ENCODE data around the gene TNIK. TPM values are rescaled to one million over a fixed set of nuclear protein-coding genes. Genes with fewer than 3 reads are reported as not detected.
"Not testable (repeated sequence)": the region's sequence is repeated elsewhere in the genome, so short reads cannot be mapped to it uniquely, and the experiment has no call there.

TNIK gene
- total and polyA plus RNA-seq, 3 donors from 2014 or later, result 39.3 to 99.6 (median 83.5) TPM

DNA sequence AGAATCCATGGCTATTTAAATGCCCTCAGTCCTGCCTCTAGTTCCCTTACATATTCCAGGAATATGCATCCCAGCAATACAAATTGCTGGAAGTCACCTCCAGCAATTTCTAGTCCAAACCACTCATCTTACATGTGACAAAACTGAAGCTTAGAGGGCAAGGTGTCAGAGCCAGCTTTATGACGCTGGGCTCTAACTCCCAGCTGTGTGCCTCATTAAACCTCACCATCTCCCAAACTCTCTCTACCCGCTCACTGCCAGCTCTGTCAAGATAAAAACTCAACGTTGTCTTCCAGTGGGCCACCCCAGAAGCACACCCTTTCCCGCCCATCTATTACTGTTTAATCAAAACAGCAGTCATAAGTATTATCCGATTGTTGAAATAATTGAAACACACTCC, 7.9 kb downstream of the TNIK start:
- Histone ChIP-seq H3K27ac (no peak overlapping the region), H3K4me1 (peaks cover 7% of the 10 kb centered on the region), H3K9me3 (no peaks in the 10 kb centered on the region), H3K36me3 (ENCODE audit: low read depth, missing control alignments) (no peaks in the 10 kb centered on the region), H3K27me3 (no peaks in the 10 kb centered on the region), H3K4me3 (no peak overlapping the region)
- TF ChIP-seq, protein P1, sequence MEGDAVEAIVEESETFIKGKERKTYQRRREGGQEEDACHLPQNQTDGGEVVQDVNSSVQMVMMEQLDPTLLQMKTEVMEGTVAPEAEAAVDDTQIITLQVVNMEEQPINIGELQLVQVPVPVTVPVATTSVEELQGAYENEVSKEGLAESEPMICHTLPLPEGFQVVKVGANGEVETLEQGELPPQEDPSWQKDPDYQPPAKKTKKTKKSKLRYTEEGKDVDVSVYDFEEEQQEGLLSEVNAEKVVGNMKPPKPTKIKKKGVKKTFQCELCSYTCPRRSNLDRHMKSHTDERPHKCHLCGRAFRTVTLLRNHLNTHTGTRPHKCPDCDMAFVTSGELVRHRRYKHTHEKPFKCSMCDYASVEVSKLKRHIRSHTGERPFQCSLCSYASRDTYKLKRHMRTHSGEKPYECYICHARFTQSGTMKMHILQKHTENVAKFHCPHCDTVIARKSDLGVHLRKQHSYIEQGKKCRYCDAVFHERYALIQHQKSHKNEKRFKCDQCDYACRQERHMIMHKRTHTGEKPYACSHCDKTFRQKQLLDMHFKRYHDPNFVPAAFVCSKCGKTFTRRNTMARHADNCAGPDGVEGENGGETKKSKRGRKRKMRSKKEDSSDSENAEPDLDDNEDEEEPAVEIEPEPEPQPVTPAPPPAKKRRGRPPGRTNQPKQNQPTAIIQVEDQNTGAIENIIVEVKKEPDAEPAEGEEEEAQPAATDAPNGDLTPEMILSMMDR (IDR thresholded peaks at IDR 0.05), result no peak
- TF ChIP-seq POLR2A (IDR thresholded peaks at IDR 0.05), result no peak
- WGBS, 2 donors, result 77 to 87% methylated on average over 5 of the region's 5 CpGs
- intact Hi-C loops (cut with DNase I; ENCODE audit: low total_unique reads), result no loop called here
- DNase-seq, result no peak

DNA sequence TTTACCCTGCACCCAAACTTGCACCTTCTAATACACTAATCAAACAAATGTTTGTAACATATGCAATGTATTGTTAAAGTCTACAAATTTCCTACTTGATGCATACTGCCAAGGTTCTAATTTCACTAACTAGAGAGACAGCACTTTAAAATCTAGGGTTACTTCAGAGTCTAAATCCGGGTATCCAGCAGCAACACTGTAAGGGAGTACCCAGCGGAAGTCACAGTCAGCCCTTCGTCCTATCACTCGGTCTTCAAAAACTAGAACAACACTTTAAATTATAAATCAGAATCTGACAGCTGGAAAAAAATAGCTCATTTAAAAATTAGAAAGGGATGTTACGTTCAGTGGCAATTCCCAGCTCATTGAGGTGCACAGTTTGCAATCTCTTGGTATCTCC, 8.3 kb downstream of the TNIK start:
- intact Hi-C loops (cut with DNase I; ENCODE audit: low total_unique reads), result no loop called here

DNA sequence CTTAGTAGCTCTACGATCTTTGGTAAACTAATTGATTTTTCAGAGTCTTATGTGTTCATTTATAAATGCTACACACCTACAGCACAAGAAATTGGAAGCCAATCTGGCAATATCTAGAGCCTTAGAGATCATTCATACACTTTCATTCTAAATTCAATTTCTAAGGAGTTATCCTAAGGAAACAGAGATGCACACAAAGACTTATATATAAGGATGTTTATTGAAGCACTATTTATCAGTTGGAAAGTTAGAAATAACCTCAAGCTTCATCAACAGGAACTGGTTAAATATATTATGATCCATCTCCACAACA, 12.7 kb downstream of the TNIK start:
- H3K27me3 ChIP-seq; intact Hi-C loops (cut with DNase I; ENCODE audit: low total_unique reads); DNase-seq; H3K9me3 ChIP-seq; H3K36me3 ChIP-seq (ENCODE audit: low read depth, missing control alignments); H3K4me1 ChIP-seq; H3K4me3 ChIP-seq; H3K27ac ChIP-seq: not testable (repeated sequence)
- WGBS, 2 donors, result 76 to 86% methylated on average over 1 of the region's 1 CpG

More for the DNA sequence above, 8.3 kb downstream of the TNIK start:
- peaks cover 5% of the 10 kb centered on the region for H3K4me1 ChIP-seq
- no peaks in the 10 kb centered on the region for H3K36me3 ChIP-seq (ENCODE audit: low read depth, missing control alignments)
- H3K4me3 ChIP-seq, result no peak overlapping the region
- no peak for TF ChIP-seq POLR2A (IDR thresholded peaks at IDR 0.05)
- TF ChIP-seq, protein P1 (IDR thresholded peaks at IDR 0.05), result no peak
- H3K27me3 ChIP-seq, result no peaks in the 10 kb centered on the region
- no peak for DNase-seq
- no peaks in the 10 kb centered on the region for H3K9me3 ChIP-seq
- 70 to 88% methylated on average over 5 of the region's 5 CpGs for whole genome bisulfite sequencing, 2 donors
- no peak overlapping the region for H3K27ac ChIP-seq

DNA sequence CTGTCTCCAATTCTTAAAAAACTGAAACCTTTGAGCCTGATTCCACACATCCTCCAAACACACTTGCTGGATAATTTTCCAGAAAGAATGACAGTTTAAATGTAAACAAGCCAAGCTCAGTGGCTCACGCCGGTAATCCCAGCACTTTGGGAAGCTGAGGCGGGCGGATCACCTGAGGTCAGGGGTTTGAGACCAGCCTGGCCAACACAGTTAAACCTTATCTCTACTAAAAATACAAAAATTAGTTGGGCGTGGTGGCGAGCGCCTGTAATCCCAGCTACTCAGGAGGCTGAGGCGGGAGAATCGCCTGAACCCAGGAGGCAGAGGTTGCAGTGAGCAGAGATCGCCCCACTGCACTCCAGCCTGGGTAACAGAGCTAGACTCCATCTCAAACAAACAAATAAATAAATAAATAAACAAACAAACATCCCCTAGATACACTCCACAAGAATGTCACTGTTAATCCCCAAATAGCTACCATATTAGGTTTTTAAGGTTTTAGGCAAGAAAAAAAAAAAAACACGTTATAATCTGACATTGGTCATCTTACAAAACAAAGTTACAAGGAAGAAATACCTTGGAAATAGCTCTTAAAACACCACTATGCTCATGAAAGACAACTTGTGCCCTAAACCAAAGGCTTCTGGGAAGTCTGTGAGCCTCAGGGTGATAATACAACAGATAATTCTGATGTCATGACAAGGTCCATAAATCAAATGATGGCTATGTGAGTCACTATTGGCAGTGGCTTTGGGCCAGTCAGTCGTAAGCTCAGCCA, 13.2 kb downstream of the TNIK start:
- WGBS, 2 donors, result 90 to 95% methylated on average over 12 of the region's 12 CpGs
- H3K4me3 ChIP-seq, result no peak overlapping the region
- no peaks in the 10 kb centered on the region for H3K4me1 ChIP-seq
- intact Hi-C loops (cut with DNase I; ENCODE audit: low total_unique reads), result no loop called here
- H3K9me3 ChIP-seq, result no peaks in the 10 kb centered on the region
- no peak for DNase-seq
- H3K27me3 ChIP-seq, result no peaks in the 10 kb centered on the region
- H3K36me3 ChIP-seq (ENCODE audit: low read depth, missing control alignments), result no peaks in the 10 kb centered on the region
- no peak for TF ChIP-seq POLR2A (IDR thresholded peaks at IDR 0.05)
- TF ChIP-seq, protein P1 (IDR thresholded peaks at IDR 0.05), result no peak
- no peak overlapping the region for H3K27ac ChIP-seq

DNA sequence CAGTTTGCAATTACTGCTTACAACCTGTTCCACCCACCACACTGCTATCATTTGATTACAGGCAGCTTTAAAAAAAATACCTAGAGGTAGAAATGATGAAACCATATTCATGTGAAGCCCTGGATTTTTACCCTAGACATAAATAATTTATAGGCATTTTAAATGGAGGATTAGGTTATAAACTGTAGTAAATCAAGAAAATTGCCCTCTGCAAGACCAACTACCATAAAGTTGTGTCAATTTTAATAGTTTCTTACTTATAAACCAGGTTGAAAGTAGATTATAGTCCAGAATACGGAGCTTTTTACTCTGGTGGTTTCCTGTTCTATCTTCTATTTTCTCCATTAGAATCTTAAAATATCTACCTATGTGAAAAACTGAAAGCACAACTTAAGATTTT, 13.9 kb downstream of the TNIK start:
- Histone ChIP-seq H3K27ac (no peak overlapping the region), H3K36me3 (ENCODE audit: low read depth, missing control alignments) (no peaks in the 10 kb centered on the region), H3K9me3 (no peaks in the 10 kb centered on the region), H3K4me1 (no peaks in the 10 kb centered on the region), H3K4me3 (no peak overlapping the region), H3K27me3 (no peaks in the 10 kb centered on the region)
- TF ChIP-seq, protein P1 (IDR thresholded peaks at IDR 0.05), result no peak
- TF ChIP-seq POLR2A (IDR thresholded peaks at IDR 0.05), result no peak
- intact Hi-C loops (cut with DNase I; ENCODE audit: low total_unique reads), result no loop called here
- DNase-seq, result no peak
- WGBS, 2 donors, result 86 to 96% methylated on average over 1 of the region's 1 CpG
